ENCODE results near the gene SCARB1. TPM values are rescaled to one million over a fixed set of nuclear protein-coding genes. Genes with fewer than 3 reads are reported as not detected.

Gene SCARB1
- total RNA-seq, 1 experiment from 2014 or later: 31.3 TPM

DNA sequence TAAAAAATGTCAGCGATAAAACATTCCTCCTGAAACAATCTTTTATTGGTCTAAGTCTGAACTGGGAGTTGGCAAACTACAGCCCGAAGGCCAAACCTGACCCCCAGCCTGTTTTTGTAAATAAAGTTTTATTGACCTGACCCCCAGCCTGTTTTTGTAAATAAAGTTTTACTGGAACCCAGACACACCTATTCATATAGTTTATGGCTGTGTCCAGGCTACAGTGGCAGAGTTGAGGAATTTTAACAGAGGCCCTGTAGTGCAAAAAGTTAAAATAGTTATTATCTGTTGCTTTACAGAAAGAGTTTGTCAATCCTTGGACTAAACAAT lies 12.1 kb upstream of the SCARB1 start:
- no peak overlapping the region for H3K9ac ChIP-seq (ENCODE audit: extremely low read depth, insufficient read length, low read length)
- no peaks in the 10 kb centered on the region for H3K4me1 ChIP-seq (ENCODE audit: insufficient read depth, low read length)
- H3K27me3 ChIP-seq (ENCODE audit: insufficient read depth, low read length): no peaks in the 10 kb centered on the region
- no peak for DNase-seq
- H2BK120ac ChIP-seq (ENCODE audit: low read depth, low read length, poor library complexity, severe bottlenecking): no peak overlapping the region
- H3K23ac ChIP-seq (ENCODE audit: insufficient read length, low read depth, low read length): no peak overlapping the region
- no peak overlapping the region for H4K5ac ChIP-seq (ENCODE audit: insufficient read length, low read depth, low read length)
- no peak overlapping the region for H3K27ac ChIP-seq (ENCODE audit: insufficient read length, low read depth, low read length)
- no peaks in the 10 kb centered on the region for H3K9me3 Mint-ChIP-seq
- H3K9me3 ChIP-seq (ENCODE audit: control insufficient read depth, low read depth, low read length): no peaks in the 10 kb centered on the region
- H3K27me3 Mint-ChIP-seq (ENCODE audit: low read depth): peaks cover 8% of the 10 kb centered on the region
- no peak overlapping the region for H3K56ac ChIP-seq (ENCODE audit: insufficient read length, low read depth, low read length)
- H3K4me1 Mint-ChIP-seq: peaks cover 6% of the 10 kb centered on the region in 2 experiments; a peak in 3 of 4 replicates
- no peak overlapping the region for H4K91ac ChIP-seq (ENCODE audit: insufficient read length, low read depth, low read length)
- no peak overlapping the region for H2BK12ac ChIP-seq (ENCODE audit: insufficient read length, low read depth, low read length)
- no CpG with 5 or more reads among the region's 2 CpGs for WGBS (ENCODE audit: extremely low coverage, insufficient read length, low lambda C conversion rate)
- no peaks in the 10 kb centered on the region for H3K79me2 ChIP-seq (ENCODE audit: insufficient read depth, low read length)
- no peak overlapping the region for H2BK5ac ChIP-seq (ENCODE audit: insufficient read length, low read length)
- H3T11ph ChIP-seq (ENCODE audit: low read length): no peak overlapping the region
- H4K8ac ChIP-seq (replicated peaks; ENCODE audit: insufficient read length, low read depth, low read length): no peak overlapping the region
- H2BK20ac ChIP-seq (ENCODE audit: low read depth, low read length, poor library complexity, severe bottlenecking): no peak overlapping the region
- H2AK5ac ChIP-seq (ENCODE audit: insufficient read length, low read length): no peak overlapping the region
- H3K27ac Mint-ChIP-seq: no peak overlapping the region
- H4K20me1 ChIP-seq (ENCODE audit: control insufficient read depth, insufficient read depth, insufficient read length): no peaks in the 10 kb centered on the region
- TF ChIP-seq, protein P1, sequence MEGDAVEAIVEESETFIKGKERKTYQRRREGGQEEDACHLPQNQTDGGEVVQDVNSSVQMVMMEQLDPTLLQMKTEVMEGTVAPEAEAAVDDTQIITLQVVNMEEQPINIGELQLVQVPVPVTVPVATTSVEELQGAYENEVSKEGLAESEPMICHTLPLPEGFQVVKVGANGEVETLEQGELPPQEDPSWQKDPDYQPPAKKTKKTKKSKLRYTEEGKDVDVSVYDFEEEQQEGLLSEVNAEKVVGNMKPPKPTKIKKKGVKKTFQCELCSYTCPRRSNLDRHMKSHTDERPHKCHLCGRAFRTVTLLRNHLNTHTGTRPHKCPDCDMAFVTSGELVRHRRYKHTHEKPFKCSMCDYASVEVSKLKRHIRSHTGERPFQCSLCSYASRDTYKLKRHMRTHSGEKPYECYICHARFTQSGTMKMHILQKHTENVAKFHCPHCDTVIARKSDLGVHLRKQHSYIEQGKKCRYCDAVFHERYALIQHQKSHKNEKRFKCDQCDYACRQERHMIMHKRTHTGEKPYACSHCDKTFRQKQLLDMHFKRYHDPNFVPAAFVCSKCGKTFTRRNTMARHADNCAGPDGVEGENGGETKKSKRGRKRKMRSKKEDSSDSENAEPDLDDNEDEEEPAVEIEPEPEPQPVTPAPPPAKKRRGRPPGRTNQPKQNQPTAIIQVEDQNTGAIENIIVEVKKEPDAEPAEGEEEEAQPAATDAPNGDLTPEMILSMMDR (conservative IDR thresholded peaks at IDR 0.05): no peak
- H3K14ac ChIP-seq (ENCODE audit: insufficient read depth, low read length): no peak overlapping the region
- H3K18ac ChIP-seq (ENCODE audit: insufficient read length, low read depth, low read length): no peak overlapping the region
- H3K4ac ChIP-seq (ENCODE audit: low read depth, low read length): no peak overlapping the region
- H2BK15ac ChIP-seq (ENCODE audit: low read depth, low read length): no peak overlapping the region
- no peaks in the 10 kb centered on the region for H3K23me2 ChIP-seq (ENCODE audit: insufficient read length, low read depth, low read length, poor library complexity, severe bottlenecking)
- no peaks in the 10 kb centered on the region for H3K79me1 ChIP-seq (ENCODE audit: insufficient read depth, low read depth, low read length, poor library complexity, severe bottlenecking)
- H3K4me3 Mint-ChIP-seq: no peak overlapping the region
- no peaks in the 10 kb centered on the region for H3K36me3 Mint-ChIP-seq (ENCODE audit: insufficient read depth in 1 of 3, low read depth in 3 of 3)
- H3K4me2 ChIP-seq (ENCODE audit: insufficient read depth, insufficient read length, low read length): no peak overlapping the region
- H2AFZ ChIP-seq (ENCODE audit: low read length): no peak overlapping the region
